MM.1S (cell line): ENCODE results near the gene ROBO2.

Experiments used
- DNase-seq: peaks from one replicate; pipeline ENCODE4 v3.0.0-alpha.2; 2015
- H2AFZ ChIP-seq: fragments of 300-600 bp; sonication (generic); 2 replicates; pipeline ENCODE4 v1.6.0; 2016; ENCODE audit warnings: antibody characterized with exemption, low read length
- H3F3A ChIP-seq: fragments of 300-600 bp; sonication (generic); 2 replicates; pipeline ENCODE4 v1.6.1; 2016; ENCODE audit warnings: mild to moderate bottlenecking, antibody characterized with exemption, low read length, moderate library complexity, mixed read lengths; ENCODE audit not compliant: insufficient read depth
- H3K27ac ChIP-seq: fragments of 300-600 bp; sonication (generic); 2 replicates; pipeline ENCODE4 v1.5.1; 2016; ENCODE audit warnings: mild to moderate bottlenecking, low read length
- H3K27me3 ChIP-seq: fragments of 300-600 bp; sonication (generic); replicated peaks from 2 replicates; pipeline ENCODE4 v1.6.0; 2016; ENCODE audit warnings: low read length; ENCODE audit not compliant: insufficient read depth
- H3K36me3 ChIP-seq: fragments of 300-600 bp; sonication (generic); replicated peaks from 2 replicates; pipeline ENCODE4 v1.6.1; 2016; ENCODE audit warnings: mild to moderate bottlenecking, low read length, mixed read lengths; ENCODE audit not compliant: insufficient read depth
- H3K4me1 ChIP-seq: fragments of 300-600 bp; sonication (generic); 2 replicates; pipeline ENCODE4 v1.6.1; 2016; ENCODE audit warnings: low read length, mixed read lengths
- H3K4me2 ChIP-seq: fragments of 300-600 bp; sonication (generic); 2 replicates; pipeline ENCODE4 v1.6.0; 2016; ENCODE audit warnings: low read depth, low read length
- H3K4me3 ChIP-seq: fragments of 300-600 bp; sonication (generic); 2 replicates; pipeline ENCODE4 v1.5.1; 2016; ENCODE audit warnings: low read length, mixed read lengths
- H3K79me2 ChIP-seq: fragments of 300-600 bp; sonication (generic); 2 replicates; pipeline ENCODE4 v1.6.1; 2016; ENCODE audit warnings: mixed run types, low read length, mixed read lengths
- H3K9ac ChIP-seq: fragments of 300-600 bp; sonication (generic); 2 replicates; pipeline ENCODE4 v1.6.1; 2016; ENCODE audit warnings: low read length, mixed read lengths
- H3K9me2 ChIP-seq: fragments of 300-600 bp; sonication (generic); replicated peaks from 2 replicates; pipeline ENCODE4 v1.6.1; 2016; ENCODE audit warnings: mild to moderate bottlenecking, low read length, mixed read lengths; ENCODE audit not compliant: insufficient read depth
- H3K9me3 ChIP-seq: fragments of 300-600 bp; sonication (generic); replicated peaks from 2 replicates; pipeline ENCODE4 v1.6.1; 2016; ENCODE audit warnings: mild to moderate bottlenecking, low read length, mixed read lengths; ENCODE audit not compliant: insufficient read depth
- H4K20me1 ChIP-seq: fragments of 300-600 bp; sonication (generic); 2 replicates; pipeline ENCODE4 v1.6.1; 2016; ENCODE audit warnings: mild to moderate bottlenecking, low read length, moderate library complexity, mixed read lengths; ENCODE audit not compliant: insufficient read depth
- EZH2 ChIP-seq: fragments of 300-600 bp; sonication (generic); optimal IDR thresholded peaks from 2 replicates; pipeline ENCODE3; 2017; ENCODE audit warnings: low read depth, mild to moderate bottlenecking, antibody characterized with exemption, low read length, mixed read lengths
- EZH2phosphoT487 ChIP-seq: fragments of 300-600 bp; sonication (generic); IDR thresholded peaks from 2 replicates; pipeline ENCODE4 v1.6.1; 2018; ENCODE audit warnings: antibody characterized with exemption, low read length
- TF ChIP-seq, protein P1 (sequence below): fragments of 300-600 bp; sonication (generic); IDR thresholded peaks from 2 replicates; pipeline ENCODE4 v1.5.1; 2016; ENCODE audit warnings: antibody characterized with exemption, low read length, mixed read lengths

ROBO2 gene

DNA sequence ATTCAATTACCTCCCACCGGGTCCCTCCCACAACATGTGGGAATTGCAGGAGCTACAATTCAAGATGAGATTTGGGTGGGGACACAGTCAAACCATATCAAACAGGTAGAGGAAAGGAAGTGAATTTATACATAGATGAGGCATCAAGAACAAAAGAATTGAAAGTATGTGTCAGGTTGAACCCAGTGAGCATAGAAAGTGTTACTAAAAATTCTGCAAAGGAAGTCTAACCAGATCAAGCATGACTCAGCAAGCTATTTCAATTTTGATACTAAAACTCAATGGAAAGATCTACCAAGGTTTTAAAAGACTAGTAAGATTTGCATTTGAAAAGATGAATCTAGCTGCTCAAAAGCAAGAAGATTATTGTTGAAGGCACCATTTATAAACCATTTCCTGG lies 323.0 kb downstream of the ROBO2 start:
- Histone ChIP-seq H3K4me2 (no peak overlapping the region), H3K27me3 (no peaks in the 10 kb centered on the region), H2AFZ (no peak overlapping the region), H3K79me2 (no peaks in the 10 kb centered on the region), H3K36me3 (no peaks in the 10 kb centered on the region), H3K4me3 (no peak overlapping the region), H3K9me3 (no peaks in the 10 kb centered on the region), H3K4me1 (no peaks in the 10 kb centered on the region), H3F3A (no peaks in the 10 kb centered on the region), H3K9ac (no peak overlapping the region), H3K27ac (no peak overlapping the region), H3K9me2 (no peaks in the 10 kb centered on the region), H4K20me1 (no peaks in the 10 kb centered on the region)
- TF ChIP-seq EZH2 (no peak), EZH2phosphoT487 (no peak)
- TF ChIP-seq, protein P1, sequence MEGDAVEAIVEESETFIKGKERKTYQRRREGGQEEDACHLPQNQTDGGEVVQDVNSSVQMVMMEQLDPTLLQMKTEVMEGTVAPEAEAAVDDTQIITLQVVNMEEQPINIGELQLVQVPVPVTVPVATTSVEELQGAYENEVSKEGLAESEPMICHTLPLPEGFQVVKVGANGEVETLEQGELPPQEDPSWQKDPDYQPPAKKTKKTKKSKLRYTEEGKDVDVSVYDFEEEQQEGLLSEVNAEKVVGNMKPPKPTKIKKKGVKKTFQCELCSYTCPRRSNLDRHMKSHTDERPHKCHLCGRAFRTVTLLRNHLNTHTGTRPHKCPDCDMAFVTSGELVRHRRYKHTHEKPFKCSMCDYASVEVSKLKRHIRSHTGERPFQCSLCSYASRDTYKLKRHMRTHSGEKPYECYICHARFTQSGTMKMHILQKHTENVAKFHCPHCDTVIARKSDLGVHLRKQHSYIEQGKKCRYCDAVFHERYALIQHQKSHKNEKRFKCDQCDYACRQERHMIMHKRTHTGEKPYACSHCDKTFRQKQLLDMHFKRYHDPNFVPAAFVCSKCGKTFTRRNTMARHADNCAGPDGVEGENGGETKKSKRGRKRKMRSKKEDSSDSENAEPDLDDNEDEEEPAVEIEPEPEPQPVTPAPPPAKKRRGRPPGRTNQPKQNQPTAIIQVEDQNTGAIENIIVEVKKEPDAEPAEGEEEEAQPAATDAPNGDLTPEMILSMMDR: no peak
- DNase-seq: peak; percentile 60

DNA sequence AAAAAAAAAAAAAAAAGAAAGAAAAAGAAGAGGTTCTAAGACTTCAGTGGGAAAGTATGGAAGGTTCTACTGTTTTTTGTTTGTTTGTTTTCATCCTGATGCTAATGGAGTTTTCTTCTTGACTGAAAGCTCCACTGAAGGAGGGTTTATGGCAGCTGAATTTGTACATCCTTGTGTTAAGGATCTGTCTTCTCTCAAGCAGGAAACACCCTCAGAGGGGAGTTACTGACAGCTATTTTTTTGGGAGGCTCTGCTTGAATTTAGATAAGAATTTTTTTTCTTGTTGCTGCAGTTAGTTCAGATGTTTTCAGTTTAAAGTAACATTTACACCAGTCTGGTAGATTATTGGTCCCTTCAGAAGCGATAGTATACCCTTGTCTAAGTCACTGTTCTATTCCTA lies 325.3 kb downstream of the ROBO2 start:
- no peaks in the 10 kb centered on the region; the same call in 1 of the 2 replicates for H3K9me3 ChIP-seq
- H3K9ac ChIP-seq: no peak overlapping the region
- no peaks in the 10 kb centered on the region for H3K4me1 ChIP-seq
- no peak overlapping the region for H3K4me2 ChIP-seq
- no peaks in the 10 kb centered on the region for H3K79me2 ChIP-seq
- no peak overlapping the region for H2AFZ ChIP-seq
- H3K36me3 ChIP-seq: no peaks in the 10 kb centered on the region
- H3K27me3 ChIP-seq: no peaks in the 10 kb centered on the region
- H4K20me1 ChIP-seq: no peaks in the 10 kb centered on the region
- no peak for DNase-seq
- H3K4me3 ChIP-seq: no peak overlapping the region
- H3F3A ChIP-seq: no peaks in the 10 kb centered on the region
- H3K27ac ChIP-seq: no peak overlapping the region
- no peak for TF ChIP-seq EZH2
- TF ChIP-seq EZH2phosphoT487: no peak
- TF ChIP-seq, protein P1: no peak
- H3K9me2 ChIP-seq: no peaks in the 10 kb centered on the region

DNA sequence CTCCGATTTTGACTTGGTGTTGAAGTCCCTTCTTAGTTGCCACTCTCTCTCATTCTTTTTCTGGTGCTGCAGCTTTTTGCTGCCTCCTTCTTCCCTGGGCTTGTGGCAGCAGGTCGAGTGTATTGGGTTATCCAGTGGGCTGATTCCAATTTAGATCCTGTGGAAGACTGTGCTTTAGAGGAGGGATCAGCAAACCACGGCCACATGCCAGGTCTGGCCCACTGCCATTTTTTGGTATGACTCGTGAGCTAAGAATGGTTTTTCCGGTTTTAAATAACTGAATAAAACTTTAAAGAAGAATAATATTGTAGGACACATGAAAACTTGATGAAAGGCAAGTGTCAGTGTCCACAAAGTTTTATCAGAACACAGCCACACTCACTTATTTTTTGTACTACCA lies 330.5 kb downstream of the ROBO2 start:
- Histone ChIP-seq H3K4me1 (no peaks in the 10 kb centered on the region), H3K36me3 (no peaks in the 10 kb centered on the region), H4K20me1 (no peaks in the 10 kb centered on the region), H3K79me2 (no peaks in the 10 kb centered on the region), H3K27ac (no peak overlapping the region), H3K9ac (no peak overlapping the region), H2AFZ (no peak overlapping the region), H3K4me3 (no peak overlapping the region), H3F3A (no peaks in the 10 kb centered on the region), H3K9me3 (no peaks in the 10 kb centered on the region; the same call in 1 of the 2 replicates), H3K4me2 (no peak overlapping the region), H3K27me3 (no peaks in the 10 kb centered on the region), H3K9me2 (no peaks in the 10 kb centered on the region)
- DNase-seq: no peak
- TF ChIP-seq, protein P1: no peak
- no peak for TF ChIP-seq EZH2phosphoT487
- TF ChIP-seq EZH2: no peak
